DMS53 treated with DMSO at 0.1 percent for 48 hours (cell line): Measurements from ENCODE around the gene KDM8.
A peak's percentile ranks its signal among the peaks of the same experiment; 100 is the strongest.

Experiments used
- DNase-seq: peaks from one replicate; lab custom pipeline; 2025; ENCODE audit not compliant: unreplicated experiment; lab: John Stamatoyannopoulos, UW

Gene KDM8

DNA sequence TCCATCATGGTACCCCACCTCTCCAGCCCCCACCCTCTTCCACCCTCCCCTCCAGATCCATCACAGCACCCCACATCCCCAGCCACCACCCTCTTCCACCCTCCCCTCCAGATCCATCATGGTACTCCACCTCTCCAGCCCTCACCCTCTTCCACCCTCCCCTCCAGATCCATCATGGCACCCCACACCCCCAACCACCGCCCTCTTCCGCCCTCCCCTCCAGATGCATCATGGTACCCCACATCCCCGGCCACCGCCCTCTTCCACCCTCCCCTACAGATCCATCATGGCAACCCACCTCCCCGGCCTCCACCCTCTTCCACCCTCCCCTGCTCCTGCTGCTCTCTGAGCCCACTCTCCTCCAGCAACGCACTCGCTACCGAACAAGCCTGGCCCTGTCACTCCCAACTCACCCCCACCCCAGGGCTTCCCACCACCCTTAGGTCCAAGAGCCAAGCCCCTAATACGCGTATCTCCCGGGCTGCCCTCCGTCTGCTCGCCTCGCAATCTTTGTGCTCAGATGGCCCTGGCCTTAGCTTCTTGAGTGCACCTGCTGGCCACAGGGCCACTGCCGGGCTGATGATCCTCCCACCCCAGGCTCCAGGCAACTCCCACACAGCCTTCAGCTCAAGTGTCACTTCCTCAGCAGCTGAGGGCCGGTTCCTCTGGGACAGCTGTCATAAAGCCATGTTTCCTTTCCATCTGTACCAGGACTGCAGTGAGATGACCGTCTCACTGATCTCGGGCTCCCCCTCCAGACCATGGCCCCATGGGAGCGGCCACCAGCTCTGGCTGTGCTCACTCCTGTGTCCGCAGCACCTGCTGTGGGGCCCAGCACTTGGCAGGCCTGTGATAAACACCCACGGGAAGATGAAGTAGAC lies 25.5 kb downstream of the KDM8 start:
- no peak for DNase-seq

DNA sequence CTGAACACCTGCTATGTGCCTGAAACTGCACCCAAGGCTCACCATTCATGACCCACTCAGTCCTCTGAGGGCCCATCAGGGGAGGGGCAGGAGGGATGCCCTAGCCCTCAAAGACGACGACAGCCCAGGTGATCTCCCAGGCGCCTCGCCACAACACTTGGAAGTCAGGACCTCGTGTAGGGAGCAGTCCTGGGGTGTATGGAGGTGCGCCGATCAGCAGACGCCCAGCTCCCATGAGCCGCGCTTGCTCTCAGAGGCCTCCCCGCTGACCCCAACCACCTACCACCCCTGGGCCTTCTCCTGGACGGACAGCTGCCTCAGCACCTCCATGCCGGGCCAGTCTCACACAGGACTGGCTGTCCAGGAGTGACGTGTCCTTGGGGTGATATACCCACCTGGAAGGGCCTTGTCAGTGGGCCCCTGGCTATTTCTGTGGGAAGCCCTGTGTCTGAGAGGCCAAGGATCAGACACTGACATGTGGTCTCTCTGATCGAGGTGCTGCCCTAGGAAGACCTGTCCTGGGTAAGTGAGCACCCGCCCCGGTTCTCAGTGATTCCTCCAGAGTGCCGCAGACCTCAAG lies 26.7 kb downstream of the KDM8 start:
- no peak for DNase-seq

DNA sequence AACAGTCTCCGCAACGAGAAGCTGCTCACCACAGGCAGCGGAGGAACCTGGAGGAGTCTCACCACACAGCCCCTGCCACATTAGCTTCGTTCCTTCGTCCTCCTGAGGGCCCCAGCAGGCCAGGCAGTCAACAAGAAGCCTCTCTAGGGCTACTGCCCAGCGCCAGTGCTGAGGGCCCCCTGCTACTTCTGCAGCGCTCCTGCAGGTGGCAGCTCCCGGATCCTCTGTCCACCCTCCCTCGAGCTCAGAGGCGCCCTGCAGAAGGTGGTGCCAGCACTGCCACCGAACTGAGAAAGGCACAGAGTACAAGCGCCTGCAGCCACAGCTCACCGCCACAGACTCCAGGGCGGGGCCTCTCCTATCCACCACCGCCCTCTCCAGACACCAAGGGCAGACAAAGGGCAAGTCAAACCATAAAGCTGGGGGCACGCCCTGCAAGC lies 27.3 kb downstream of the KDM8 start:
- DNase-seq = no peak

- DNase-seq = no peak
Observed at GRCh38 chr16:27231692-27232060, 28.4 kb downstream of the KDM8 start.

DNA sequence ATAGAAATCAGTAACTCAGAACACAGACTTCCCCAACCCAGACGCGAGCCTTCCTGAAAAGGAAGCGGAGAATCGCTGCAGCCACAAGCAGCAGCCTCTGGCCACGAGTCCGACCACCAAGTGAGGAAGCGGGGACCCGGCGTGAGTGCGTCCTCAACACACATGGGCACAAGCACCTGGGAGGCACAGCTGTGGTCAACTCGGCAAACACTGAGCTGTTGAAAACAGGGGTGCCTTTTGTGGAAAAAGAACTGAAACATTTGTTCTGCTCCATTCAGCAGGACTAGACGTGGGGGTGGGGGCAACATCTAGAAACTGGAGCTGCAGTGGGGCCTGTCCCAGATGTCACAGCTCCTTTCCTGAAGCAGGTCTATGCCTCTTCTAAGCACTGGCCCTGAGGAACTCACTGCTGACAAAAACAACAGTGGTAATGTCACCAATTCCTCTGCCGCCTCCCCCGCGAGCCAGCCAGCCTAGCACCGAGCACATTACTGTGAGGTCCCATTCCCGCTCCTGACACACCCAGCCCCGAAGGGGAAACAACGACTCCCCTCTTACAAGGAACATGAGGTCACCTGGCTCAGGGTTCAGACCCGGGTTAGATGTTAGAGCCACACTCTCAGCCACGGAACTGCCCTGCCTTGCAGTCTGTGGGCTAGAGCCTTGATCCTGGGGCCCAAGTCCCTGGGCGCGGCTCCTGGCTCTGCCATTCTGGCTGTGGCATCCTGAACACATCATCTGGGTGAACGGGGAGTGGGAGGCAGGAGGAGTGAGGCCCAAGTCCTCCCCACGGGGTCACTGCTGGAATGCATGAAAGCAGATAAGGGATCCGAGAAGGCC lies 29.0 kb downstream of the KDM8 start:
- no peak for DNase-seq

DNA sequence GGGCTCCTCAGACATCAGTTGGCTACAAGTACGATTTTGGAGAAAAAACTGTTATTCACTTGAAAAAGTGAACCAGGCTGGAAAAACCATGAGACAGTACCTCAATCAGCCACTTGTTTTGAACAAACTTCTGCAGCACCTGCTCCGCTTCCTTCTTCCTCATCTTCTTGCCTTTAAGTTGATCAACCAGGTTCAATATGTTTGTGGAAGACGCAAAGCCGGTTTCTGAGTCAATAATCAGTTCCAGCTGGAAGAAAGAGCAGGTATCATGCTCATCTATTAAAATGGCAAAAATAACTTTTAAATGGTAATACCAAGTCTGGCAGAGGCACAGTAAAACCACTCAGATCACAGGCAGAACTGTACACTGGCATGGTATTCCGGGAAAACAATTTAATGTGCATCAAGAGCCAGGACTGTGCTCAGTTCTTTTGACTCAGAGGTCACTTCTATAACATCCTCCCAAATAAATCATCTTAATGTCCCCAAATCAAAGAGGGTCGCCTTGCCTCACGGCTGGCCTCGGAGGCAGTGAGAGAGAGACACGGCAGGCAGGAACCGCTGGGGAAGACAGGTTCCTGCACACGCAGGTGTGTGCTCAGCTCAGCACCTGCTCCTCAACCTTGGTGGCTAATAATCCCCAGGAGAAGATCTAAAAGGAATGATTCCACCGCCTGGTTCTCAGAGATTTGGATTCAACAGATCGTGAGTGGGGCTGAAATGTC lies 29.7 kb downstream of the KDM8 start:
- DNase-seq = no peak

GRCh38 chr16:27233731-27234130 lies 30.4 kb downstream of the KDM8 start:
- no peak for DNase-seq

DNA sequence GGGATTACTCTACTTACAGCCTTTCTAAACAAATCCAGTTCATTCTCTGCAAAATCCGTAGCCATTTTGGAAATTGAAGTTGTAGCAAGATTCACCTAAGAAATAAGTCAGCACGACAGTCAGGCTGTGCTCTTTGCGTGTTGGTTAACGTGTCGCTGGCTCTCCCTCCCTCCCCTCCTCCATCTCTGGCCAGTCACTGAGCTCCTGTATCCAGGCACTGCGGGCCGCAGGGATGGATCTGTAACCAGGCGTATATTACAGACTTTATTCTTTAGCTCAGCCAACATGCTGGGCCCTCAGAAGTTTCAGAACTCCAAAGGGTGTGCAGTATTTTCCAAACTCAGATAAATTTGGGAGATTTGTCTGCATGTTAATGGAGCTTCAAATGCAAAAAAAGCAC lies 30.8 kb downstream of the KDM8 start:
- DNase-seq = no peak

- DNase-seq = no peak
Observed at GRCh38 chr16:27234603-27235002, 31.3 kb downstream of the KDM8 start.

DNA sequence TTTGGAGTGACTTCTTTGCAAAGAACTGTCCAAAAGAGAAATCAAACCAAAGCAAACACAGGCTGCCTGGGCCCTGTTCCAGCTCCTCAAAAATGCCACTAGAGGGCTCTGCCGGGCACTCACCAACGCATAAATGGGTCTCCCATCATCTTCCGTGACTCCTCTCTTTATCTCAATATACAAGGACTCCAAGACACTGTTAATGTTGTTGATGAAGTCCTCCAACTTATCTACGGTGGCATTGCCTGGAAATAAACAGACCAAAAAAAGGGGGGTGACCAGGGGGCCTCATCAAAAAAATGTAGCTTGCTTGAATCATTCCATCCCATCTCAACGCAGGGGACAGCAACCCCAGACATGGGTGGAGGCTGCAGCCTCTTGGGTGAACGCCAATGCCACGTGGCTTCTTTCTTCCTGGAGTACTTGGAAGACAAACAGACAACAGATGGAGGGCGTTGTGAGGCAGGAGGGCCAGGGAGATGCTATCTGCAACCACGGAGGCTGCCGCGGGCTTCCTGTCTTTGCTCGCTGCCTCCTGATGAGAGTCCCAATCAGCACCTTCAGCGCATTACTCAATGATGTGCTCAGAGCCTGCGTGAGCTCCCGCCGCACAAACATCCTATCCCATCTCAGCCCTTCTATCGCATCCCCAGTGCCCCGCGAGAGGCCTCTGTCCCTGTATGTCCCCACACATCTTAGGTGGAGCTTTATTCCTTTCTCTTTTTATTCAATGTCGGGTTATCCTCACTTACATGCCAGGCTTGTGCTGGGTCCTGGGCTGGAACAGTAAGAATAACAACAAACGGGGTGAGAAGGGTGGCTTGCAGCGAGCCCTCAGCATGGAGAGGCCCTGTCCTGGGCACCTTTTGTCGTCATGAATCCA lies 32.0 kb downstream of the KDM8 start:
- peak; percentile 44 for DNase-seq

- DNase-seq = no peak
Observed at GRCh38 chr16:27235938-27236245, 32.6 kb downstream of the KDM8 start.

DNA sequence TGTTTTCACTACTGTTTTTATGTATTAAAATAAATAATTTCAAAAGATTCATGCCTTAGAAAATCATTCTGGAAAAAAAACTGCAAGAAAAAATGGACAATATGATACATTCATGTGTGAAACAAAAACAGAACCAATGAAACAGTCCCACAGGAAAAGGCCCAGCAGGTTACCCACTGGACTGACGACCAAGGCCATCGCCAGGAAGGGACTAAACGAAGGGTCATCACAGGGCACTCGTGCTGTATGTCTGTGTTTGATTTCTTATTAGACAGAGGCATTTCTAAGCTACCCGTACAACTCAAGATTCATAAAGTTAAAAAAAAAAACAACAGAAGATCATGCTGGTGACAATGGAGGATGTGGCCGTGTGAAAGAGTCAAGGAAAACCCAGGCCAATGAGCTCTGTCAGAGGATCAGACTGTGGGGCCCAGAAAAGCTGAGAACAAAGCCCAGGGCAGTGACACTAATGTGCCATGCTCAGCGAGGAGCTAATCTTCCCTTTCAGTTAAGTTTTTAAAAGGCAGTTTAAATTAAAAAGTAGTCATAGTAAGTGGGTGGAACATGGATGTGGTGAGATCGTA lies 33.4 kb downstream of the KDM8 start:
- no peak for DNase-seq

- DNase-seq = no peak
Observed at GRCh38 chr16:27237219-27238015, 34.1 kb downstream of the KDM8 start.

DNA sequence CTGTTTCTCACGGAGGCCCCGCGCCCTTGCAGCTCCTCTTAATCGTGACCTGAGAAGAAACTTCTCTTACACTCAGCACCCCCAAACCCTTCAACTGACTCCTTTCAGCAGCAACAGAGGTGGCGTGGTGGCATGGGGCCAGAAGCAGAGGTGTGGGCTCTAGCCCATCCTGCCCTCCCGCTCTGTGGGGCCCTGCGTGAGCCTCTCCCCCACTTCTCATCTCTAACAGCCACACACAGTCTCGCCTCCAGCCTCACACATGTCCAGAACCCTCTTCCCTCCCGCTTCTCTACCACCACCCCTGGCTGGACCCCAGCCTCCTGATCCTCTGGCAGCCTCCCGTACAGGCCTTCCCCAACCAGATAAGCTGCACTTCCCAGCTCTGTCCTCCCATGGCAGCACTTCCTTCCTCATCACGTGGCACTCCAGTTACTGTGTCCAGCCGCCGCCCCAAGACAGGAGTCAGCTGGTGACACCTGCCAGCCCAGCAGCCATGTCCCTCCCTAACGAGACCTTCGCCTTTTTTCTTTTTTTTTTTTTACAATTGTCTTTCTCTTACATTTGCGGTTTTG lies 34.8 kb downstream of the KDM8 start:
- no peak for DNase-seq

DNA sequence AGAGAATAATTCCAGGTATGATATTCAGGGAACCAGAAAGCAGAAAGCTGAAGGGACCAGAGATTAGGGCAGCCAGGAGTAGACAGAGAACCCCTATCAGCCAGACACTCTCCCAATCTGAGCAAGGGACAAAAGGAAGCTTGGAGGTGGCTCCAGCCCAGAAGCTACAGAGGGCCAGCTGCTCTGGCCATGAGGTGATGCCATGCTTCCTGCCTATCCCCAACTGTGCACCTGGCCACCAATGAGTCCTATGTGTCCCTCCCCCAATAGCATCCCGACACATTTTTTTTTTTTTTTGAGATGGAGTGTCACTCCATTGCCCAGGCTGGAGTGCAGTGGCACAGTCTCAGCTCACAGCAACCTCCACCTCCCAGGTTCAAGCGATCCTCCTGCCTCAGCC lies 35.3 kb downstream of the KDM8 start:
- no peak for DNase-seq

- no peak for DNase-seq
Observed at GRCh38 chr16:27239026-27239425, 35.7 kb downstream of the KDM8 start.

GRCh38 chr16:27239906-27240655 lies 36.8 kb downstream of the KDM8 start:
- DNase-seq = no peak

GRCh38 chr16:27240948-27241531 lies 37.7 kb downstream of the KDM8 start:
- no peak for DNase-seq
